ENCODE data around the gene EDEM1. TPM values are rescaled to one million over a fixed set of nuclear protein-coding genes. Genes with fewer than 3 reads are reported as not detected.

The EDEM1 gene
- total RNA-seq, 1 experiment from 2014 or later: 22.4 TPM

- Mint-ChIP-seq H3K36me3 (no peaks in the 10 kb centered on the region), H3K4me1 (0 out of 2 replicates have a peak, but pooled peaks cover 3% of the 10 kb centered on the region), H3K9me3 (peaks cover 29% of the 10 kb centered on the region), H3K4me3 (no peak overlapping the region), H3K27me3 (ENCODE audit: low read depth) (peaks cover 7% of the 10 kb centered on the region; the same call in 1 of the 2 replicates), H3K27ac (no peak overlapping the region)
- no peak for TF ChIP-seq CREB1 (CRISPR knock-in tag; IDR thresholded peaks at IDR 0.05)
- TF ChIP-seq ZNF232 (CRISPR knock-in tag; IDR thresholded peaks at IDR 0.05): no peak
- TF ChIP-seq, protein P1, sequence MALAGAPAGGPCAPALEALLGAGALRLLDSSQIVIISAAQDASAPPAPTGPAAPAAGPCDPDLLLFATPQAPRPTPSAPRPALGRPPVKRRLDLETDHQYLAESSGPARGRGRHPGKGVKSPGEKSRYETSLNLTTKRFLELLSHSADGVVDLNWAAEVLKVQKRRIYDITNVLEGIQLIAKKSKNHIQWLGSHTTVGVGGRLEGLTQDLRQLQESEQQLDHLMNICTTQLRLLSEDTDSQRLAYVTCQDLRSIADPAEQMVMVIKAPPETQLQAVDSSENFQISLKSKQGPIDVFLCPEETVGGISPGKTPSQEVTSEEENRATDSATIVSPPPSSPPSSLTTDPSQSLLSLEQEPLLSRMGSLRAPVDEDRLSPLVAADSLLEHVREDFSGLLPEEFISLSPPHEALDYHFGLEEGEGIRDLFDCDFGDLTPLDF (CRISPR knock-in tag; IDR thresholded peaks at IDR 0.05): no peak
- TF ChIP-seq, protein P2, sequence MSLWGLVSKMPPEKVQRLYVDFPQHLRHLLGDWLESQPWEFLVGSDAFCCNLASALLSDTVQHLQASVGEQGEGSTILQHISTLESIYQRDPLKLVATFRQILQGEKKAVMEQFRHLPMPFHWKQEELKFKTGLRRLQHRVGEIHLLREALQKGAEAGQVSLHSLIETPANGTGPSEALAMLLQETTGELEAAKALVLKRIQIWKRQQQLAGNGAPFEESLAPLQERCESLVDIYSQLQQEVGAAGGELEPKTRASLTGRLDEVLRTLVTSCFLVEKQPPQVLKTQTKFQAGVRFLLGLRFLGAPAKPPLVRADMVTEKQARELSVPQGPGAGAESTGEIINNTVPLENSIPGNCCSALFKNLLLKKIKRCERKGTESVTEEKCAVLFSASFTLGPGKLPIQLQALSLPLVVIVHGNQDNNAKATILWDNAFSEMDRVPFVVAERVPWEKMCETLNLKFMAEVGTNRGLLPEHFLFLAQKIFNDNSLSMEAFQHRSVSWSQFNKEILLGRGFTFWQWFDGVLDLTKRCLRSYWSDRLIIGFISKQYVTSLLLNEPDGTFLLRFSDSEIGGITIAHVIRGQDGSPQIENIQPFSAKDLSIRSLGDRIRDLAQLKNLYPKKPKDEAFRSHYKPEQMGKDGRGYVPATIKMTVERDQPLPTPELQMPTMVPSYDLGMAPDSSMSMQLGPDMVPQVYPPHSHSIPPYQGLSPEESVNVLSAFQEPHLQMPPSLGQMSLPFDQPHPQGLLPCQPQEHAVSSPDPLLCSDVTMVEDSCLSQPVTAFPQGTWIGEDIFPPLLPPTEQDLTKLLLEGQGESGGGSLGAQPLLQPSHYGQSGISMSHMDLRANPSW (CRISPR knock-in tag; conservative IDR thresholded peaks at IDR 0.05; ENCODE audit: low read depth): no peak
- no peak for TF ChIP-seq CBFB (CRISPR knock-in tag; IDR thresholded peaks at IDR 0.05; ENCODE audit: low read depth)
- TF ChIP-seq ZBTB43 (CRISPR knock-in tag; IDR thresholded peaks at IDR 0.05): no peak
- TF ChIP-seq ZNF219 (CRISPR knock-in tag; IDR thresholded peaks at IDR 0.05; ENCODE audit: borderline replicate concordance): no peak
- no peak for TF ChIP-seq TEAD4 (CRISPR knock-in tag; IDR thresholded peaks at IDR 0.05)
- no peak for TF ChIP-seq NR2C2 (CRISPR knock-in tag; IDR thresholded peaks at IDR 0.05)
- no peak for TF ChIP-seq ZNF416 (CRISPR knock-in tag; IDR thresholded peaks at IDR 0.05)
- no peak for TF ChIP-seq ETV6 (CRISPR knock-in tag; IDR thresholded peaks at IDR 0.05)
- POLR2A ChIA-PET: no interaction called here
- ATAC-seq: no peak
- CTCF ChIA-PET: no interaction called here
- no peak for DNase-seq (ENCODE audit: low spot score)
Observed at GRCh38 chr3:5252131-5252530, 64.6 kb downstream of the EDEM1 start.

DNA sequence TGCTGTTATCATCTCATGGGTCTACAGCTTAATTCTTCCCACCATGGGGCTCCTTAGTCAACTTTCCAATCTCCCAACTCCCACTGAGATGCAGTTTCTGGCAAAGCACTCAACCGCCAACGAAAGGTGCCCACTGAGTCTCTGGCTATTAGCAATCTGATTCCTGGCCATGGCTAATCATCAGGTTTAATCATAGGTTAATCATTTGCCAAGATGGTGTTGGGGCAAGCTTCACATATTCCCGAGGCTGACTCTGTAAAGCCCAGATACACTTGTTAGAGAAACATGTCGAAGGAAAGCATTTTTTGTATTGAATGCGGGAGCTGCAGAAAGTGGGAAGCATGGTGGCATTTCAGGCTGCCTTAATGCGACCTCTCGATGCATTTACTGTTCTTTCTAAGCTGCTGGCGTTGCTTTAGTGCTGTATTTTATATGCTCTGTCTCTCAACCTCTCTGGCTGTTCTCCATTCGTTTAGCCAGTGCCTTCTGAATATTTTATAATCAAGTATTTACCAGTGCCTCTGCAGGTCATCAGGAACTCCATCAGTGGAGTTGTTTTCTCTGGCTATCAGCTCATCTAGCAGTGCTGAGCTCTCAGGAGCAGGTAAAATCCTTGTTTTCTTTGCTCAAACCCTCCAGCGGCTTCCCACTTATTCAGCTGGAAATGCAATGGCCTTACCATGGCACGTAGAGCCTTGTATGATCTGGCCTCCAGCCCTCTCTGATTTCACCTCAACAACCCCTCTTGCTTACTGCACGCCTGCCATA lies 67.0 kb downstream of the EDEM1 start:
- Mint-ChIP-seq H3K9me3 (peaks cover 23% of the 10 kb centered on the region), H3K36me3 (no peaks in the 10 kb centered on the region), H3K4me3 (no peak overlapping the region), H3K27ac (no peak overlapping the region), H3K4me1 (0 out of 2 replicates have a peak, but pooled peaks cover 3% of the 10 kb centered on the region), H3K27me3 (ENCODE audit: low read depth) (peaks cover 7% of the 10 kb centered on the region; the same call in 1 of the 2 replicates)
- DNase-seq (ENCODE audit: low spot score) (no peak), ATAC-seq (no peak)
- ChIA-PET POLR2A (no interaction called here), CTCF (no interaction called here)
- no peak for TF ChIP-seq ZSCAN18 (CRISPR knock-in tag; IDR thresholded peaks at IDR 0.05)
- TF ChIP-seq ZNF138 (CRISPR knock-in tag; conservative IDR thresholded peaks at IDR 0.05): no peak
- TF ChIP-seq PRRX2 (CRISPR knock-in tag; IDR thresholded peaks at IDR 0.05): no peak
- TF ChIP-seq, protein P3, sequence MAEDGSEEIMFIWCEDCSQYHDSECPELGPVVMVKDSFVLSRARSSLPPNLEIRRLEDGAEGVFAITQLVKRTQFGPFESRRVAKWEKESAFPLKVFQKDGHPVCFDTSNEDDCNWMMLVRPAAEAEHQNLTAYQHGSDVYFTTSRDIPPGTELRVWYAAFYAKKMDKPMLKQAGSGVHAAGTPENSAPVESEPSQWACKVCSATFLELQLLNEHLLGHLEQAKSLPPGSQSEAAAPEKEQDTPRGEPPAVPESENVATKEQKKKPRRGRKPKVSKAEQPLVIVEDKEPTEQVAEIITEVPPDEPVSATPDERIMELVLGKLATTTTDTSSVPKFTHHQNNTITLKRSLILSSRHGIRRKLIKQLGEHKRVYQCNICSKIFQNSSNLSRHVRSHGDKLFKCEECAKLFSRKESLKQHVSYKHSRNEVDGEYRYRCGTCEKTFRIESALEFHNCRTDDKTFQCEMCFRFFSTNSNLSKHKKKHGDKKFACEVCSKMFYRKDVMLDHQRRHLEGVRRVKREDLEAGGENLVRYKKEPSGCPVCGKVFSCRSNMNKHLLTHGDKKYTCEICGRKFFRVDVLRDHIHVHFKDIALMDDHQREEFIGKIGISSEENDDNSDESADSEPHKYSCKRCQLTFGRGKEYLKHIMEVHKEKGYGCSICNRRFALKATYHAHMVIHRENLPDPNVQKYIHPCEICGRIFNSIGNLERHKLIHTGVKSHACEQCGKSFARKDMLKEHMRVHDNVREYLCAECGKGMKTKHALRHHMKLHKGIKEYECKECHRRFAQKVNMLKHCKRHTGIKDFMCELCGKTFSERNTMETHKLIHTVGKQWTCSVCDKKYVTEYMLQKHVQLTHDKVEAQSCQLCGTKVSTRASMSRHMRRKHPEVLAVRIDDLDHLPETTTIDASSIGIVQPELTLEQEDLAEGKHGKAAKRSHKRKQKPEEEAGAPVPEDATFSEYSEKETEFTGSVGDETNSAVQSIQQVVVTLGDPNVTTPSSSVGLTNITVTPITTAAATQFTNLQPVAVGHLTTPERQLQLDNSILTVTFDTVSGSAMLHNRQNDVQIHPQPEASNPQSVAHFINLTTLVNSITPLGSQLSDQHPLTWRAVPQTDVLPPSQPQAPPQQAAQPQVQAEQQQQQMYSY (CRISPR knock-in tag; IDR thresholded peaks at IDR 0.05): no peak
- TF ChIP-seq, protein P4, sequence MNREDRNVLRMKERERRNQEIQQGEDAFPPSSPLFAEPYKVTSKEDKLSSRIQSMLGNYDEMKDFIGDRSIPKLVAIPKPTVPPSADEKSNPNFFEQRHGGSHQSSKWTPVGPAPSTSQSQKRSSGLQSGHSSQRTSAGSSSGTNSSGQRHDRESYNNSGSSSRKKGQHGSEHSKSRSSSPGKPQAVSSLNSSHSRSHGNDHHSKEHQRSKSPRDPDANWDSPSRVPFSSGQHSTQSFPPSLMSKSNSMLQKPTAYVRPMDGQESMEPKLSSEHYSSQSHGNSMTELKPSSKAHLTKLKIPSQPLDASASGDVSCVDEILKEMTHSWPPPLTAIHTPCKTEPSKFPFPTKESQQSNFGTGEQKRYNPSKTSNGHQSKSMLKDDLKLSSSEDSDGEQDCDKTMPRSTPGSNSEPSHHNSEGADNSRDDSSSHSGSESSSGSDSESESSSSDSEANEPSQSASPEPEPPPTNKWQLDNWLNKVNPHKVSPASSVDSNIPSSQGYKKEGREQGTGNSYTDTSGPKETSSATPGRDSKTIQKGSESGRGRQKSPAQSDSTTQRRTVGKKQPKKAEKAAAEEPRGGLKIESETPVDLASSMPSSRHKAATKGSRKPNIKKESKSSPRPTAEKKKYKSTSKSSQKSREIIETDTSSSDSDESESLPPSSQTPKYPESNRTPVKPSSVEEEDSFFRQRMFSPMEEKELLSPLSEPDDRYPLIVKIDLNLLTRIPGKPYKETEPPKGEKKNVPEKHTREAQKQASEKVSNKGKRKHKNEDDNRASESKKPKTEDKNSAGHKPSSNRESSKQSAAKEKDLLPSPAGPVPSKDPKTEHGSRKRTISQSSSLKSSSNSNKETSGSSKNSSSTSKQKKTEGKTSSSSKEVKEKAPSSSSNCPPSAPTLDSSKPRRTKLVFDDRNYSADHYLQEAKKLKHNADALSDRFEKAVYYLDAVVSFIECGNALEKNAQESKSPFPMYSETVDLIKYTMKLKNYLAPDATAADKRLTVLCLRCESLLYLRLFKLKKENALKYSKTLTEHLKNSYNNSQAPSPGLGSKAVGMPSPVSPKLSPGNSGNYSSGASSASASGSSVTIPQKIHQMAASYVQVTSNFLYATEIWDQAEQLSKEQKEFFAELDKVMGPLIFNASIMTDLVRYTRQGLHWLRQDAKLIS (CRISPR knock-in tag; IDR thresholded peaks at IDR 0.05; ENCODE audit: borderline replicate concordance): no peak
- no peak for TF ChIP-seq ZBTB21 (CRISPR knock-in tag; IDR thresholded peaks at IDR 0.05; ENCODE audit: borderline replicate concordance)
- no peak for TF ChIP-seq GABPB1 (CRISPR knock-in tag; IDR thresholded peaks at IDR 0.05)
- no peak for TF ChIP-seq ZMAT4 (CRISPR knock-in tag; IDR thresholded peaks at IDR 0.05)
- TF ChIP-seq ZNF396 (CRISPR knock-in tag; IDR thresholded peaks at IDR 0.05; ENCODE audit: borderline replicate concordance): no peak

Measured in WTC11 (cell line).